Epithelial cell of prostate (primary cell): ENCODE measurements around the gene AQP9.

ENCODE experiments used
- DNase-seq: peaks from one replicate; pipeline ENCODE4 v3.0.0-alpha.2; 2011; ENCODE audit warnings: low read depth, low spot score
- H3K27ac ChIP-seq: fragments of 450-650 bp; 2 replicates; pipeline ENCODE4 v1.5.1; 2017; ENCODE audit warnings: mild to moderate bottlenecking

The AQP9 gene

DNA sequence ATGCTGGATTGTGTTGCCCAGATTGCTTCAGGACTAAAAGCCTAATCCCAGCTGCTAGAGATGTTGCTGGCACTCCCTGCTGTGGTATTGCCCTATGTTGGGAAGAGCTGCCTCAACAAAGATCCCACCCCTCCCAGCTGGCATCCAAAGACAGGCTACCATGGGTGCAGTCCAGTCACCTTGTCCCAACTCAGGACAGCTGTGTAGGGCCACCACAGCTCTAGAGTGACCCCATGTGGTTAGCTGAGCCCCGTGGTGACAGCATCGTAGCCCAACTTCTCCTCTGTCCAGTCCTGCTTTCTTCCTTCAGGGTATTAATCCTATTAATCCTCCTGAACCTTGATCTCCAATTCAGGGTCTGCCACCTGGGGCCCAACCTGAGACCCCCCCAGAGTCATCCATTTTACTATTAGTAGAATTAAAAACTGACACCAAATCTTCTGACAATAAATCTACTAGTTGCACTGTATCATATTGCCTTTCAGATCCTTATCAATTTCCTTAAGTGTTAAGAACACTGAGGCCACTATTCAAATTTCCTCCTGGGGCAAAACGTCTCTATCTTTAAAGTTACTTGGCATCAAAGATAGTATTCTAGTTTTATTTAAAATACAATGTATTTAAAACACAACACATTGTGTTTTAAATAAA is 83.5 kb downstream of the AQP9 start:
- no peak for DNase-seq
- H3K27ac ChIP-seq: no peak overlapping the region

DNA sequence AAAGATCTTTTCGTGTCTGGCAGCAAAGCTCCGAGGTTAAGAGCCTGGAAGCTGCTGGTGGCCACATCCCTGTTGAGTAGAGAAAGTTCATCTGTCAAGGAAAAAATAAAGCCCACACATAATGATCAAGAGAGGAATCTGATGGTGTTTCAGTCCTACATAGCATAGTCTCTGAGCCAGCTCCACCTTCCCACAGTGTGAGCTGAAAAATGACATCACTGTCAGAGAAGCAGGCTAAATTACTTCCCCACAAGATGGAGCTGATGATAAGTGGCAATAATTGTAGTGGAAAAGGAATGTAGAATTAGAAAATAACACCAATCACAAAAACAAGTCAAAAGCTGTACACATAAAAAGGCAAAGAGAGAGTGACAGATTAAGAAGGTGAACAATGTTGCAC is 84.5 kb downstream of the AQP9 start:
- no peak overlapping the region for H3K27ac ChIP-seq
- no peak for DNase-seq

DNA sequence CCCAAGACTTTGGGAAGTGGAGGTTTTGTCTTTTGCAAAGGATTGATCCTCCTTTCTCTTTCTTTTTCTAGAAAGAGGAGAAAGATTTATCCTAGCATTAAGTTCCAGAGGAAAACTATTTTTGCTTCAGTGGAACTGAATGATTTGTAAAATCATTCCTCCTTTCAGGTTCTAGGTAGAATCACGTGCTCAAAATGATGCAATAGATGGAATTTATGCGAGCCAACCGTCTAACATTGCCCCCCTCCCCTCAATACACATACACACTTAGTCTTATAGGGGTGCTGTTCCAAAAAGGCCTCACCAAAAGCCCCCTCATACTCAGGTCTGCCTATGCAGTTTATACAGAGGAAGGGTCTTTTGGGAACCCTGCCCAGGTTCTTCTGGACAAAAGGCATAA is 85.3 kb downstream of the AQP9 start:
- no peak for DNase-seq
- no peak overlapping the region for H3K27ac ChIP-seq

DNA sequence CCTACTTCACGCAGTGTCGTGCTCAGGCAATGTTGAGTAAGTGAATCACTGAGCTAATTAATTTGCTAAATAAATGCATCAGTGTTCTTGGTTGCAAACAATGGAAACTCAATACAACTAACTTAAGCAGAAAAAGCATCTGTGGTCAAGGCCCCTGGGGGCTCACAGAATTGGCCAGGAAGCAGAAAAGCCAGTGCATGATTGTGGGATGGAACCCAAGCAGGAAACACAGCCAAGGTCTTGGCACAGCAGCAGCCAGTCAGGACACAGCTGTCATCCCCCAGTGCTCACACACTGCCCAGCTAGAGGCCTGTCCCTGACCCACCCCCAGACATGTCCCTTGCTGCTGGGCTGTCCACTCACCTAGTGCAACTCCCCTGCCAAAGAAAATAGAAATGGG is 85.9 kb downstream of the AQP9 start:
- no peak for DNase-seq
- H3K27ac ChIP-seq: no peak overlapping the region

DNA sequence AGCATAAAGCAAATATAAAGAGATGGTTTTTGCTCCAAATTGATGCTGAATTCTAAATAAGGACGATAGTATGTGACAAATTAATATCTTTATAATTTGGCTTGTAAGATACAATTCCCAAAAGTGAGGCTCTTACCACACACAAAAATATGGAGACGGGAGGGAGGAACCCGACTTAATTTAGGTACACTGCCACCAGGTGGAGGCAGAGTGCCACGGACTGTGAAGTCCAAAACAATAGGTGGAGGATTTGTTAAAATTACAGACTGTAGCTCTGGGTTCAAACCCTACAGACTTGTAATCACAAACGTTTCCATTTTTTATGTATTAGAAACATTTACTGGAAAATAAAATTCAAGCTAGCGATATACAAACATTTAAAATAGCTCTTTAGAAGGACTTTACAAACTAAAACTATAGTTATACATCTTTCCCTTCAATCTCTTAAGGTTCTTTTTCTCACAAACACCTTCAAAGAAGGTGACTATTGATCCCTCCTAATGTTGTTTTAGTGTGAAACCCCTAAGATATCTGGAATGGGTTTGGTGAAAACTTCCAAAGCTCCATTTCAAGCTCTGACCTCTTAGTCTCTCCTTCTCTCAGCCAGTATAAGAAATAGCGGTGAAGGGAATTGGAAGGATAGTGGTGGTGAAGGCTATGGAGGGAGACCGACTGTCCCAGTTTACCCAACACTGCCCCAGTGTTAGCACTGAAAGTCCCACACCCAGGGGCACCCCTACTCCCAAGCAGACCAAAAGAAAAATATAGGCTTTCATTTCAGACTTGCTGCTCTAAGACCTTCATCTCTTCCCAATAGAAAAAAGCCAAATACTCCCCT is 89.7 kb downstream of the AQP9 start:
- DNase-seq: no peak
- peak overlapping the region; percentile 100 for H3K27ac ChIP-seq

DNA sequence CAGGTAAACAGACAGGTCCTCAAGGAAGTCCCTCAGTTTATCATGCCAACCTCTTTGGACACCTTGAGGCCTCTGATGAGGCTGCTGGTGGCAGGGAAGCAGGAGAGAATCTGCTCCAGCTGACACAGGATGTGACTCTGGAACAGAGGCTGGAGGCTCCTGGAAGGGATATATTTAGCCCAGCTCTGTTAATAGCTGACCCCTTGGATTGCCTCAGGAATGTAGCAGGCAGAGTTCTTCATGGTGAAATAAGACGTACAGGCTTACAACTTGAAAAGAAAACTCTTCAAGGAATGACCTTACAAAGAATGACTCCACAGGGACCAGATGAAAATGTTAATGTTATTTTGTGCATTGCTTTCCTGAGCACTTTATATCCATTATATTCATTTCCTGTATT is 90.5 kb downstream of the AQP9 start:
- peak overlapping the region; percentile 100 for H3K27ac ChIP-seq
- no peak for DNase-seq

DNA sequence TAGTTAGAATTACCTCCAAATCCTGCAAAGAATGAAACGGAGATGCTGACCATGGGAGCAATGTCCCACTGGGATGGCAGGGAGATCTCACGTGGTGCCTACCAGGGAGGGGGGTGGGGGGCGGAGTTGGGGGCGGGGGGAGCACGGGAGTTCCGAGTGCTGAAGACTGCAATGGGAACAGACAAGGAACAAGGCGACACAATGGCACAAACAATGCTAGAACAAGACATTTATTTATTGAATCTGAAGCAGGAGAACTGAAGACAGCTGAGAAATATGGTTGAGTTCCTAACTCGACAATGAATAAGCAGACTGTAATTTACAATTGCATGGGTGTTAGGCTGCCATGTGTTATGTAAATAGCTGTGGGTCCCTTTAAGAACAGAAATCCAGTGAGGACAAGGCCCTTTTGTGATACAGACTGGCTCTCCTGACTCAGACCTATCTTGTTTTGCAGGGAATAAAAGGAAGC is 91.2 kb downstream of the AQP9 start:
- H3K27ac ChIP-seq: peak overlapping the region; percentile 100
- DNase-seq: no peak

DNA sequence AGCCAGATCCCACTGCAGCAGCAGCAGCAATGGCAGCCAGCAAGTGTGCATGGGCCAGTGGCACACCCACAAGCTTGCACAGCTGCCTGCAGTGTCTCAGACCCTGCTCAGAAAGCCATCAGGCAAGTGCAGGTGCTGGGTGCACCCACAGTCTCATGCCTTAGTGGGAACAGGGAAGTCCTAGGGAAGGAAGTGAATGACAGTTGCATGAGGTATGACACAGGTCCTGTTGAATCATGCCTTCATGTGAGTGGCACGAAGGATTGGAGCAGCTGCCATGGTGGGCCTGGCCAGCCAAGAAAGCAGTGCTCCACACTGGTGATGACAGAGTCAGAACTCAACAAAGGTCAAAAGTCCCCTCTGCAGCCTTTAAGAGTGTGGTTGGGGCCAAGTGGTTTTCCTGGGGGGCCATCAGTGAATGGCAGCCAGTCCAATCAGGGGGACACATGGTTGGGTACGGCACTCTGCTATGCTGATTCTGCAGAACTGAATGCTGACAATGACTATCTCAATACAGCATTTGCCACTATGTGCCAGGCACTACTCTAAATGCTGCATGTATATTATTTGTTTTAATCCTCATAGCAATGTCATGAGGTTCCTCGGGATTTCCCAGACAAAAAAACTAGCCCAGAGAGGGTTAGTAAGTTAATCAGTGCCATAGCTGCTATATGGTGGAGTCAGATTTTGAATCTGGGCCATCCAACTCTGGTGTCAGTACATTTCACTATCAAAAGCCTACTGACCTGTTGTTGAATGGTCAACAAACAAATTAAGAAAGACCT is 94.3 kb downstream of the AQP9 start:
- no peak for DNase-seq
- peak overlapping the region; percentile 100 for H3K27ac ChIP-seq

DNA sequence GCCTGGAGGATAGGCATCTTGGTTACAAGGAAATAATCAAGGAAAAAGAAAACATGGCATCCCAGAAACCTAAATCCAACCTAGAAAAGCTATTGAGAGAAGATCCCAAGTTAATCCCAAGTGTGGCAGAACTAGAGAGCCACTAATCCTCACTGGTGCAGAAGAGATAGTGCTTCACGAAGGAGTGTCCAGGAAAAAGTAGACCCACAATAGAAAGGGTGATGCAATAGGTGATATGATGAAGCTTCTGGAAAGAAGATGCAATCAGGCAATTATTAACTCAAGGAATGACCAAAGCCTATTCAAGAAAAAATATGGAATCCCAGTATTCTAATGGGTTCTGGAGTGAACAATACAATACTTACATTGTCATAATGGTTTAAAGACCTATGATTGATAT is 95.2 kb downstream of the AQP9 start:
- DNase-seq: no peak
- H3K27ac ChIP-seq: peak overlapping the region; percentile 100
